Fibroblast of the aortic adventitia (primary cell): ENCODE results near the gene KRT13. TPM values are rescaled to one million over a fixed set of nuclear protein-coding genes. Genes with fewer than 3 reads are reported as not detected.

Experiments used
- DNase-seq: peaks from one replicate; pipeline ENCODE4 v3.0.0-alpha.2; 2010; ENCODE audit warnings: low read depth
- H3K4me3 ChIP-seq: 2 replicates; pipeline ENCODE4 v1.5.1; 2011; ENCODE audit warnings: low read depth, mild to moderate bottlenecking, control low read depth, low read length, moderate library complexity
- total RNA-seq: library from RNA; depleted of rRNA; stranded (reverse); fragments of >200 nt; gene quantifications from 2 replicates; pipeline ENCODE4 v1.2.3, GENCODE V29; 2012; ENCODE audit warnings: low replicate concordance
- TF ChIP-seq, protein P1 (sequence below): IDR thresholded peaks from 2 replicates; pipeline ENCODE4 v1.5.1; 2011; ENCODE audit warnings: mild to moderate bottlenecking, low read length, control low read depth, inconsistent platforms; ENCODE audit not compliant: insufficient read depth

The KRT13 gene
- total RNA-seq, 1 donor = not detected

DNA sequence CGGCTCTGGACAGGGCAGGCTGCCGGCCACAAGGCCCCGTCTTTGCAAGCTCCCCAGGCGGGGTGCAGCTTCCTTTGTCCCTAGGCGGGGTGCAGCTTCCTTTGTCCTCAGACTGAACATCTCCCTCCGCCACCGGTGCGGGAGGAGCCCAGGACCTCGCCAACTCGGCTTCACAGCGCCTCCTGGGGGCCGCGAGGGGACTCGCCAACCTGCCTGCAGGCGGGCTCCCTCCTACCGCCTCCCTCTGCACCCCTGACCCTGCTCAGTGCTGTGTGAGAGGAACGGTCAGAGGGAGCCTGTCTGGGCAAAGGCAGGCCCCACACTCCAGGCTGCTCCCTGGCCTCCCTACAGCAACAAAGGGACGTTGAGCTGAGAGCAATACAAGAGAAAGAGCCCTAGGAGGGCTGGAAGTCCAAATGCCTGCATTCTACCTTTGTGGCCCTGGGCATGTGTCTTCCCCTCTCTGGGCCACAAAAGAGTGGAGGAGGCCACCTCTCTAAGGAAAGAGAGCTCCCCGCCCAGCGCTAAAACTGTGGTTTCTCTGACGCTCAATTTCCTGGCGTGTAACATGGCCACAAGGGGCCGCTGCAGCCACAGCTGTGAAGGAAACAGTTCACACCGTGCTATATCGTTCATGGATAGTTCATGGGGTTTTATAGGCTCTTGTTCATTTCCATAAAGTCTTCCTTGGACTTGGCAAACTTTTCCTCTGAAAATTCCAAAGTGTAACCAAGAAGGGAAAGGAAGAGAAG lies 43.6 kb upstream of the KRT13 start:
- TF ChIP-seq, protein P1, sequence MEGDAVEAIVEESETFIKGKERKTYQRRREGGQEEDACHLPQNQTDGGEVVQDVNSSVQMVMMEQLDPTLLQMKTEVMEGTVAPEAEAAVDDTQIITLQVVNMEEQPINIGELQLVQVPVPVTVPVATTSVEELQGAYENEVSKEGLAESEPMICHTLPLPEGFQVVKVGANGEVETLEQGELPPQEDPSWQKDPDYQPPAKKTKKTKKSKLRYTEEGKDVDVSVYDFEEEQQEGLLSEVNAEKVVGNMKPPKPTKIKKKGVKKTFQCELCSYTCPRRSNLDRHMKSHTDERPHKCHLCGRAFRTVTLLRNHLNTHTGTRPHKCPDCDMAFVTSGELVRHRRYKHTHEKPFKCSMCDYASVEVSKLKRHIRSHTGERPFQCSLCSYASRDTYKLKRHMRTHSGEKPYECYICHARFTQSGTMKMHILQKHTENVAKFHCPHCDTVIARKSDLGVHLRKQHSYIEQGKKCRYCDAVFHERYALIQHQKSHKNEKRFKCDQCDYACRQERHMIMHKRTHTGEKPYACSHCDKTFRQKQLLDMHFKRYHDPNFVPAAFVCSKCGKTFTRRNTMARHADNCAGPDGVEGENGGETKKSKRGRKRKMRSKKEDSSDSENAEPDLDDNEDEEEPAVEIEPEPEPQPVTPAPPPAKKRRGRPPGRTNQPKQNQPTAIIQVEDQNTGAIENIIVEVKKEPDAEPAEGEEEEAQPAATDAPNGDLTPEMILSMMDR = peak; percentile 93
- no peak overlapping the region for H3K4me3 ChIP-seq
- peak; percentile 90 for DNase-seq

DNA sequence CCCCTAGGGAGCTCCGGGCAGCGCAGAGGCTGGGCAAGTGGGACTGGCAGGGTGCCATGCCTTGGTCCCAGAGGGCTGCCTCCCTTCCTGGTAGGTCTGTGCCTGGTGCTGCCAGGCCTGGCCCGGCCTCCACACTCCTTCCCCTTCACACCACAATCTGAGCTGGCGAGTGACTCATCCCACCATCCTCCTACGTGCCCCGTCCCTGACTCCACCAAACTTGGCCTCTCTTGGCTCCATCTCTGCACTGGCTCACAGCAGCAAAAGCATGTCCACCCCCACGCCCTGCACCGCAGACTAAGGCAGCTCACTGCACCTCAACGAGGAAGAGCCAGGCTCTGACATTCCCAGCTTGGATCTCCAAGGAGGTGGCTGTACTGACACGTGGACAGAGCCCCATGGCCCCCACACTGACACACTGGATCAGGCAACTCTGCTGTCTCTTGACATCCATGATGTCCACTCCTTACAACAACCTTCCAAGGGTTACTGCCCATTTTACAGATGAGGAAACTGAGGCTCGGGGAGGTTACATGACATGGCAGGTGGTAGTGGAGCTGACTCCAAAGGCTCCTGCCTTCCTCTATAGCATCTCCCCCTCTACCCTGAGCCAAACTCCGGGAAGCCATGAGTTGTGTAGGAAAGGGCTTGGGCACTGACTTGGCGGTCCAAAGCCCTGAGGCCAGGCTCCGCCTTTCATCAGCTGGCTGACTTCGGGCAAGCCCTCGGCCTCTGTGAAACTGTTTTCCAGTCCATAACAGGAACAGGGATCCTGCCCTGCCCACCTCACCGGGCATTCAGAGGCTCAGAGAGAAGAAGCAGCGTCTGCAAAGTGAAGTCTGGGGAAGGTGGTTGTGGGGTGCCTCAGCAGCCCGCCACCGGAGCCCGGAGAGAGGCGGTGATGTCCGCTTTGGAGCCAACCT lies 42.8 kb upstream of the KRT13 start:
- no peak overlapping the region for H3K4me3 ChIP-seq
- TF ChIP-seq, protein P1 = no peak
- peak; percentile 97 for DNase-seq

DNA sequence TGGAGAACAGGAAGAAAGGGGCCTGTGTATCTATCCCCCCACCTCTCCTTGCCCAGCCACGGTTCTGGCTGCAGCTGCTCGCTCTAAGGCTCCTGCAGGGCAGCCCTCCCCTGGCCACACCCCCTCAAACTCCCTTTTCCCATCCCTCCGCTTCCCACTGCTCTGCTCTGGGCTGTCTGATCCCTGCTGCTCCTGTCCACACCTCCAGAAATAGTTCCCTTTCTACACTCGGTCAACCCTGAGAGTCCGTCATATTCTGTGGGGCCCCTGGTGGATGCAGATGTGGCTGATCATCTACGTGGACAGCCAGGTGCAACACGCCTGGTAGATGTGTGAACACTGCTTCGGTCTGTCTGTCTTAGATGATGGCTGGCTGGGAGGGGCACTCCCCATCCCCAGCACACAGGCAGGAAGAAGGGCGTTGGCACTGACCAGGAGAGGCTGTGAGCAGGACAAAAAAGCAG lies 42.0 kb upstream of the KRT13 start:
- no peak overlapping the region for H3K4me3 ChIP-seq
- no peak for DNase-seq
- TF ChIP-seq, protein P1 = no peak

DNA sequence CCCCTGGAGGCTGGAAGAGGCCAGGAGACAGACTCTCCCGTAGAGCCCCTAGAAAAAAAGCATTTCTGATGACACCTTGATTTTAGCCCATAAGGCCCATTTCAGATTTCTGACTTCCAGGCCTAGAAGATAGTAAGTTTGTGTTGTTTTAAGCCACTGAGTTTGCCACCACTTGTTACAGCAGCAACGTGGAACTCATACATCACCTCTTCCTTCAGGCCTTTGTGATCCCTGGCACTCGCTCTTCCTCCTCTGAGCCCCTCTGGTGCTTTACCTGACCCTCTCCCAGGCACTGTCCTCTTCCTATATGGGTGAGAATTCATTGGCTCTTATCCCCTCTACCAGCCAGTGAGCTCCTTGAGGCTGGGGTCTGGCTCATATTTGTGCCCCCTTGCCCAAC lies 41.4 kb upstream of the KRT13 start:
- no peak for DNase-seq
- H3K4me3 ChIP-seq = no peak overlapping the region
- TF ChIP-seq, protein P1 = no peak

DNA sequence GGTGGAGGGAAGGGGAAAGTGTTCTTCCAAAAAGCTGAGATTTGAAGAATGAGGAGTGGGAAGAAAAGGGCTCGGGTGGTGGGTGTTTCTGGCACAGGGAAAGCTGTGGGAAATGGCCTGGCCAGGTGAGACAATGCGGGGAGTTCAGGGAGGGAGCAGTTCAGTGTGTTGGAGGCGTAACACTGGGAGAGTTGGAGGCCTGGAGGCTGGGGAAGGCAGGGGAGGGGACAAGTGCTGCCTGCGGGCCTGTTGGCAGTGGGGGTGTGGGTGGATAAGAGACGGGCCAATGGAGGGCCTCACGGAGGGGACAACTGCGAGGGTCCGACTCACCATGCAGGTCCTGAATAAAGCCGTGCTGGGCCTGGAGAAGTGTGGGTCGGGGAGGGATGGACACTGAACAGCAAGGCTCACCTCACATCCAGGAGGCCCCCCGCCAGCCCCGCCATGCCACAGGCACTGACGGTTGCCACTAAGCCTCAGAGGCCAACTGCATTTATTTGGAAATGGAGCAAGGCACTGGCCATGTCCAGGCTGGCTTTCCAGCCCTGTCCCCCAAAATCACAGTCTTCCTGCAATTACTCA lies 40.5 kb upstream of the KRT13 start:
- H3K4me3 ChIP-seq = no peak overlapping the region
- DNase-seq = no peak
- TF ChIP-seq, protein P1 = no peak

DNA sequence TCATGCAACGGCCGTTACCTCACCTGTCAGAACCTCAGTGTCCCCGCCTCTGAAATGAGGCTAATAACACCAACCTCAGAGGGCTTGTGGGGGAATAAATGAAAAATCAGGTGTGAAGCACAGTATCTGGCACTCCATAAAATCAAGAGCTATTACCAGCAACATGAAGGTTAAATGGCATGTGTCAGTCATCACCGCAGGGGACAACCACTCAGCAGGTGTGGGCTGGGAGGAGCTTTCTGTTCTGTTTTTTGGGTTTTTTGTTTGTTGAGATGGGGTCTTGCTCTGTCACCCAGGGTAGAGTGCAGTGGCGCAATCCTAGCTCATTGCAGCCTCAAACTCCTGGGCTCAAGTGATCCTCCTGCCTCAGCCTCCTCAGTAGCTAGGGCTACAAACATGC lies 39.5 kb upstream of the KRT13 start:
- no peak for DNase-seq
- no peak overlapping the region for H3K4me3 ChIP-seq
- TF ChIP-seq, protein P1 = no peak
